PFSK-1 (cell line): Measurements from ENCODE around the gene ARPC2.

ENCODE experiments used
- FOXP2 ChIP-seq: optimal IDR thresholded peaks from 2 replicates; pipeline ENCODE3; 2011; ENCODE audit warnings: borderline replicate concordance, control low read depth, inconsistent platforms; ENCODE audit not compliant: insufficient read depth; ENCODE audit errors: extremely low read length, extremely low read depth
- POLR2AphosphoS5 ChIP-seq: IDR thresholded peaks from 2 replicates; pipeline ENCODE4 v1.6.1; 2012; ENCODE audit warnings: low read depth, mild to moderate bottlenecking, control low read depth, low read length, moderate library complexity
- SIN3A ChIP-seq: IDR thresholded peaks from 2 replicates; pipeline ENCODE4 v1.6.1; 2012; ENCODE audit warnings: mild to moderate bottlenecking, low read length, moderate library complexity, borderline replicate concordance; ENCODE audit not compliant: insufficient read depth
- TAF1 ChIP-seq: IDR thresholded peaks from 2 replicates; pipeline ENCODE4 v1.6.1; 2012; ENCODE audit warnings: low read length, control low read depth, borderline replicate concordance; ENCODE audit not compliant: insufficient read depth

DNA sequence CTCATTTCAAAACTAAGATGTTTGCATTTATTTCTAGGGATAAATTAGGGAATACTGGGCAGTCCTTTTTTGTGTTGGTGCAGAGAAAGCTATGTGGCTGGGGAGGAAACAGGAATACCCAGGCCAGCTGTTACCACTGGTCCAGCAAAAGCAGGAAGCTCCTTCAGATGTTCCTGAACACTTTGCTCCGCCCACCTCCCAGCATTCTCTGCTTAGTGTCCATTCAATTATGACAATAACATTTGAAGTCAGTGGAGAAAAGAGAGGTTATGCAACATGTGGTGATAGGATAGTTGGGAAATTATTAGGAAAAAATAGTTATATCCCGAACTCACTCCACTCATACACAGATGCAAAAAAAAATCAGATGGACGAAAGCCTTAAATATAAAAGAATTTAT, 22.1 kb upstream of the ARPC2 start:
- TF ChIP-seq POLR2AphosphoS5 (no peak), SIN3A (no peak), TAF1 (no peak), FOXP2 (no peak)
